CD4-positive, alpha-beta T cell treated with Interleukin-4 for 1 hour (primary cell): Measurements from ENCODE around the gene PIGT.
"Not testable (repeated sequence)": the region's sequence is repeated elsewhere in the genome, so short reads cannot be mapped to it uniquely, and the experiment has no call there.

Experiments
- DNase-seq, 2 donors: peaks; one replicate each; pipeline ENCODE4 v3.0.0-alpha.2; 2020 to 2022

Gene PIGT

GRCh38 chr20:45467172-45467571 lies 51.2 kb downstream of the PIGT start:
- DNase-seq = no peak

- DNase-seq = no peak
Observed at GRCh38 chr20:45467861-45468260, 51.9 kb downstream of the PIGT start.

DNA sequence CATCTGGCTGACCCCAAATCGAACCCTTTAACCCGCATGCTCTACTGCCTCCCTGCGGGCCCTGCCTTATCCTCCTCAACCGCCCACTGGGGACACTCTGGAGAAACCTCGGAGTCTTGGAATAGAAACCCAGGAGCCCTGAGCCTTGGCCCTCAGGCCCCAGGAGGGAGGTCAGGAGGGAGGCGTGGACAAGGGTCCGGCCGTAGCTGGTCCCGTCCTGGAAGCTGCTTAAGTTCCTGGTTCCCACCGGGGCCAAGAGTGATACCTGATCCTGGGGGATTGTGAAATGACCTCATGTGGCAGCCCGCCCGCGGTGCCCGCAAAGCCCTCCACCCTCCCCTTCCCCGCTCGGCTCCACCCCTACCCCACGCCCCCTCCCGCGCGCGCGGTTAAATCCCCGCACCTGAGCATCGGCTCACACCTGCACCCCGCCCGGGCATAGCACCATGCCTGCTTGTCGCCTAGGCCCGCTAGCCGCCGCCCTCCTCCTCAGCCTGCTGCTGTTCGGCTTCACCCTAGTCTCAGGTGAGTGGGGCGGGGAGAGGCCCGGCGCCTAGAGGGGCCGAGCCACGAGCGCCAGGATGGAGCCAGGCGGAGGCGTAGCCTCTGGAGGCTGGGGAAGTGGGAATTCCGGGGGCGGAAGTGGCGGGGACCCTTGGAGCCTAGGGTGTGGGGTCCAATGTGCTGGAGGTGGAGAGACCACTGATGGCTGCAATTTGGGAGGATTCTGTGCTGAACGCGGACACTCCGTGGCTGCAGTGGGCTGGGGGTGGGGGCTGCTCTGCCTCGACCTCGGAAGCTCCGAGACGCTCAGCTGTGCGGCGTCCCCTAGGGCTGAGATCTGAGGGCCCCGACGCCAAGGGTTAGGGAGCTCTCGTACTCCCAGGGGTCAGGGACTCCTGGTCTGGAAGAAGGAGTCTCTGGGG lies 53.7 kb downstream of the PIGT start, which contains the start of gene WFDC2:
TSS of gene WFDC2 (plus strand) at position 418 of the 926 bp plus-strand sequence. CDS start at position 447, 29 bp downstream.
- no peak for DNase-seq

DNA sequence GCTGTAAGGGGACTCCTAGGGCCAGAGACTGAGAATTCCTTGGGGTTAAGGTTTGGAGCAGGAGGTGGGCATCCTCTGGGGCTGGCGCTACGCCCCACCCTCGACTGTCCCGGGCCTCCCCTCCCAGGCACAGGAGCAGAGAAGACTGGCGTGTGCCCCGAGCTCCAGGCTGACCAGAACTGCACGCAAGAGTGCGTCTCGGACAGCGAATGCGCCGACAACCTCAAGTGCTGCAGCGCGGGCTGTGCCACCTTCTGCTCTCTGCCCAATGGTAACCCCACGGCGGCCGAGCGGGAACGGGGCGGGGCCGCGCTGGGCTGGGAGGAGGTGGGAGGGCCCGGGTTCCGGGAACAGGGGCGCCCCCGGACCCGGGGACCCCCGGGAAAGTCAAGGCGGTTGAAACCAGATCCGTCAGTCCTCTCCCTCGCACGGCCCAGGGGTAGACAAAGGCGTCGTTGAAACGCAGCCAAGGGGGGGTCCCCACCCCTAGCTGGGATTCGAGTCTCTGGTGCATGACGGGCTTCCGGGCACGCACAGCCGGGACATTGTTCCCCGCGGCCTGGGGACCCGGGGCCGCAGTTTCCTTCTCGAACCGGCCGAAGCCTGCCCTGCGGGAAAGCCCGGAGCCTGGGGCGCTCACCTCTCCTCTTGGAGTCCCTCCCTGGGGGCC lies 54.5 kb downstream of the PIGT start:
- no peak for DNase-seq

DNA sequence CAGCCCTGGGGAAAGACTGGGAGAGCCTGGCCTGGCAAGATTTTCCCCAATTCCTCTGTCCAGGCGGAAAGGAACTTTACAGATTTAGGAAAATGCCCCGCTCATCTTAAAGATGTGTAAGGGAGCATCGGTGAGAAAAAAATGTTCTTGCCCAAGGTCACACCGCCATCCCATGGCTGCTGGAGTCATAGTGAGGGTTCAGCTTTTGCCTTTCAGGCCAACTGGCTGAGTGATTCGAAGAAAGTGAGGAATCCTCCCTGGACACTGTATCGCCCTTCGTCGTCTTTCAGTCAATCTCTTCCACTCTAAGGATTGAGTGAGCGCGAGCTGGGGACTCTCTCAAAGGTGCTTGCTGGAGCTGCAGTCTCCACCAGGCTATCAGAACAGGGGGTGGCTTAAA lies 55.0 kb downstream of the PIGT start:
- peak in 1 of 2 donors; percentile 5 for DNase-seq

- DNase-seq = not testable (repeated sequence)
Observed at GRCh38 chr20:45472286-45472685, 56.3 kb downstream of the PIGT start.
